NCI-H1930 (cell line): ENCODE measurements around the gene NRL.

Experiments used
- DNase-seq, 2 experiments: peaks; one replicate each; lab custom pipeline; 2025; lab: John Stamatoyannopoulos, UW

Gene NRL

GRCh38 chr14:24080888-24081738, 33.6 kb downstream of the NRL start:
- peak in 1 of 2 experiments; percentile 44 for DNase-seq

- no peak for DNase-seq
Measured at GRCh38 chr14:24080142-24080530, 34.6 kb downstream of the NRL start.

DNA sequence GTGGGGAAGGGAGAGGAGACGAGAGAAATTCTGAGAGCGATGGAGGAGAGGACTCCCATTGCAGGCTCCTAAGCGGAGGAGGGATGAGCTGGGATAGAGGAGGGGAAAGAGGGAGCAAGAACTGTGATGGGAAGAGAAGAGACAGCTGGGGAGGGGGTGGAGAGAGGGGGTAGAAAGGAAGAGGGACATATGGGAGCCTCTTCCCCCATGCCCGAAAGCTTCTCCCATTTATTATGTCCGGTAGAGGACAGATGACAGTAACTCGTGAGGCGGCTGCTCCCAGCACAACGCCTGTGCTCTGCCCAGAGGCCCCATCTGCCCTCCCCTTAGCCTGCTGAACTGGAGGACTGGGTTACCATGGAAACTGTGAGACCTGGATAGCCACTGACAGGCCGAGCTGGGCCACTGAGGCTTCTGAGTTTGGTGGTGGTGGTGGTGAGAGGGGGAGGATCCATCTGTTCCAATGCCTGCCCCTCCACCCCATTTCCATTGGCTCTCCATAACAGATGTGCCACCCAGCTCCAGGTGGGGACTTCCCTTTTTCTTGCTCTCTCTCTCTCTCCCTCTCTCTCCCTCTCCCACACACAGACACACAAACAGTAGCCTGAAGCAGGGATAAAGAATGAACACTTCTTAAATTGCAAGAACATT, 35.1 kb downstream of the NRL start:
- DNase-seq, result no peak

- no peak for DNase-seq
Measured at GRCh38 chr14:24078146-24078545, 36.6 kb downstream of the NRL start.

DNA sequence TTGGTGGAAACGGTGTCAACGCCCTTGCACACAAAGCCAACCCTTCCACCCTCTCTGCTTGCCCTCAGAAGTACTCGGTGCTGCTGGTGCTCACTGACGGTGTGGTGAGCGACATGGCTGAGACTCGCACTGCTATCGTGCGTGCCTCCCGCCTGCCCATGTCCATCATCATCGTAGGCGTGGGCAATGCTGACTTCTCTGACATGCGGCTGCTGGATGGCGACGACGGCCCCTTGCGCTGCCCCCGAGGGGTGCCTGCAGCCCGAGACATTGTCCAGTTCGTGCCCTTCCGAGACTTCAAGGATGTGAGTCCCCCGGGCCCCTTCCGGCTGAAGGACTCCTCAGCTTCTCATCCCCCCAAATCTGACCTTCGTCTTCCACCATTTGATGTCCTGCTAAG, 37.7 kb downstream of the NRL start:
- DNase-seq, result no peak

- no peak for DNase-seq
Measured at GRCh38 chr14:24076302-24076601, 38.5 kb downstream of the NRL start.

GRCh38 chr14:24075485-24076301, 39.1 kb downstream of the NRL start:
- DNase-seq, result no peak

- DNase-seq, result no peak
Measured at GRCh38 chr14:24074625-24075484, 39.9 kb downstream of the NRL start.

DNA sequence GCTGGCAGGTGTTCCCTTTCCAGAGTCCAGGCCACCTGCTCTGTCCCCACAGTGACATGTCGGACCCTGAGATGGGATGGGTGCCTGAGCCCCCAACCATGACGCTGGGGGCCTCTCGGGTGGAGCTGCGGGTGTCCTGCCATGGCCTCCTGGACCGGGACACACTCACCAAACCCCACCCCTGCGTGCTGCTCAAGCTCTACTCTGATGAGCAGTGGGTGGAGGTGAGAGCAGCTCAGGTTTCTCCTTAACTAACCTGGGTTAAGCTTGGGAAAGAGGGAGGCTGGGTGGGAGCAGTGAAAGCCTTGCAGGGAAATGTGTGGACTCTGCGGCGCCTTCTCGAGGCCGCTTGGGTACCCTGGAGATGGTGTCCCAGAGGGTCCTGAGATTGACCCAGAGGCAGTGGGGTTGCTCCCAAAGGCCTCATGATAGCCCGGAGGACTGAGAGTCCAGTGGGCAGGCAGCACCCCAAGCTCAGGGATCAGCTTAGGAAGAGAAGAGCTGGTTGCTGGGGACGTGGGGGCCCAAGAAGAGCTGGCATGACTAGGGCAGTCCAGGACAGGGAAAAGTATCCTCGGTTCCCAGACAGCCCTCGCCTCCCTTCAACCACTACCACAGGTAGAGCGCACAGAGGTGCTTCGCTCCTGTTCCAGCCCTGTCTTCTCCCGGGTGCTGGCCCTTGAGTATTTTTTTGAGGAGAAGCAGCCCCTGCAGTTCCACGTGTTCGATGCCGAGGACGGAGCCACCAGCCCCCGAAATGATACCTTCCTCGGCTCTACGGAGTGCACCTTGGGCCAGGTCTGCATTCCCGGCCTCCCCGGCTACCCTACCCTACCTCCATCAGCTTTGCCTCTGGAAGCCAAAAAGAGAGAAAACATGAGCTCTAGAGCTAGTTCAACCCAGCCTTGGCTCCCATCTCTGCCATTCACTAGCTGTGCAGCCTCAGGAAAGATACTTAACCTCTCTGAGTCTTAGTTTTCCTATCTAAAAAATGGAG, 41.6 kb downstream of the NRL start:
- no peak for DNase-seq

DNA sequence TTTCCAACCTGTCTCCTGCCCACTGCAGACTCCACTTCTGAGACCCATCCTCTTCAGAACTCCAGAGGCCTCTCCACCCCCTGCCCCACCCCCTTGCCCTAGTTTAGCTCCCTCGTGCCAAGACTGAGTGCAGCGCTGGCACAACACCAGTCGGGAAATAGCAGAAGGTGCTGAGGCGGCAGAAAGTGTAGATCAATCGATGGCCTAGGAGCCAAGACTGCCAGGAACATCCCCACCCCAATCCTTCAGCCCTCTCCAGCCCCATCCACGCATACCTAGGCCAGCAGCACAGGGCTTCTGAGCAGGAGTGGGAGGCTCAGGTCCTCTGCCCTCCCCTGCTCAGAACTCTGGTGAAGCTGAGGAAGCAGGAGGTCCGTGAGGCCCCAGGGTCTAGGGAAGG, 42.3 kb downstream of the NRL start:
- DNase-seq, result no peak

DNA sequence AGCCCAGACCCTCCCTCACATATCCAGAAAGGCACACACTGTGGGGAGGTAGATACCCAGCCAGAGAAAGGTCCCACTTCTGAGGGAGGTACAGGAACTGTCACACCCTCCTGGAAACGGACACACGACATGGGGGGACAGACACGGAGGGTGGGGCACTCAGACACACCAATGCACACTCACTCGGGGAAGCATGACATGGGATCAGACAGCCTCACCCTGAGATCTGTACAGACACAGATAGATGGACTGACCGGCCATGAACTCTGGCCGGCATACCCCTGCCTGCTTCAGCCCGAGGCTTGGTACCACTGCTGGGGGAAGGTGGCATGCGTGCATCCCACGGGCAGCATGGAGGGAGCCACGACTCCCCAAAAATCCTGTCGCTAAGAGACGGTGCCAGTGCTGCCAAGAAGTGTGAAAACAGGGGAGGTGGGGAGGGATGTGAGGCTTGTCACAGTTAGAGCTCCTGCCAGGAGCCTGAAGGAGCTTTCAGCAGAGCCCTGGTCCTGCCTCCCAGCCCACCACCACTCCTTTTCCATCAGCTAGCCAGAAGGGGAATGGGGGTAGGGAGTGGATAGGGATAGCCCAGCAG, 42.8 kb downstream of the NRL start:
- DNase-seq, result no peak

DNA sequence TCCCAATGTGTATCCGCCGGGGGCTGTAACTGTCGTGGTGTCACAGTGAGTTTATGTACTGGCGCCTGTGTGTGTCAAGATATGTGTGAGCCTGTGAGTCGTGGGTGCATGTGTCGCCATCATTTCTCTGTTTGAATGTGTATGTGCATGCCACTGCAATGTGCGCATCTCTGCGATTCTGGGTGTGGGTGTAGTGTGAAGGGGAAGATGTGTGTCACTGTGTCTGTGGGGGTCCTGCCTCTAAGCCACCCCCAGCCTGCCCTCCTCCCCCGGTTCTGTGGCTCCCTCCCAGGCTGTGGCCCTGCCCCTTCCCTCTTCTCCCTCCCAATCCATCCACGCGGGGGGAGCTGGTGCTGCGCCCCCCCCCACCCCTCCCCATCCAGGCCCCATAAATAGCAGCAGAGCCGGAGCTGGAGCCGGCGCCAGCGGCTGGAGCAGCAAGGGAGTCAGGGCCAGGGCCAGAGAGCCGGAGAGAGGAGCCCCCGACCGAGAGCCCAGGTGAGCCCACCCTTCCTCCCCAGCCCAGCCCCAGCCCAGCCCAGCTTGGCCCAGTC, 43.5 kb downstream of the NRL start, which contains the start of gene CPNE6:
TSS of gene CPNE6 (plus strand) at position 419 of the 554 bp plus-strand sequence. CDS start 1,375 bp downstream, outside the sequence.
- DNase-seq, result no peak

- no peak for DNase-seq
Measured at GRCh38 chr14:24070285-24071143, 44.2 kb downstream of the NRL start.

DNA sequence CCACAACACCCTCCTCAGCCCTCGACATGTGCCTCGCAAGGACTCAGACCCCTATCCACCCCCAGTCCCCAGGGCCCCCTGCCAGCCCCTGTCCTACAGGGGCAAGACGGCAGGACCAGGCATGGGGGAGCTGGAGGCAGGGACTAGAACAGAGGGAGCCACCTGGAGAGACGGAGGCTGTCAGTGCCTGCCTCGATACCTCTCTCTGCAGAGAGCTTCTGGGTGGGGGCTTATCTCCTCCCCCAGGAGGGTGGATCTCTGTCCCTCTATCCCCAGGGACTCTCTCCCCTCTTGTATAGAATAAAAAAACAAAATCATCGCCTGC, 45.4 kb downstream of the NRL start:
- DNase-seq, result no peak

DNA sequence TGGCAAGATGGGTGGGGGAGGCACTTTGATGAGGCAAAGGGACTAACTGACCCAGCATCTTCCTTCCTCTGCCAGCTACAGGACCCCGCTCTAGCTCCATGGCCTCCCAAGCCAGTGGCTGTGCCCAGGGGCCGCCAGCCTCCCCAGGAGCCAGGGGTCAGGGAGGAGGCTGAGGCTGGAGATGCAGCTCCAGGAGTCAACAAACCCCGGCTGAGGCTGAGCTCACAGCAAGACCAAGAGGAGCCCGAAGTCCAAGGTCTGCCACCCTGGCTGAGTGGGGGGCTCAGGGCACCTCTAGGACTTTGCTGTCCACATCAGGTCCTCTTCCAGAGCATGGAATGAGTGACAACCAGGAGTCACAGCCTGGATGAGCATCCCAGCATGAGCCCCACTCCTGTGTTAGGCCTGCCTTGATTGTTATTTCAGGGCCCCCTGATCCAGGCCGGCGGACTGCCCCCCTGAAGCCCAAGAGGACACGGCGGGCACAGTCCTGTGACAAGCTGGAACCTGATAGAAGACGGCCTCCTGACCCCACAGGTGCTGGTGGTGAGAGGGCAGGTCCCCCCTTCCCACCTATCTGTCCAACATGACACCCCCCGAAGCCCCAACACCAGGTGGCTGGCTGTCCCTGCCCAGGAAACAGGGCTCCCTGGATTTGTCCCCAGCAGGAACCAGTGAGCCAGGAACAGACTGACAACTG, 45.9 kb downstream of the NRL start:
- DNase-seq, result no peak

GRCh38 chr14:24067133-24068082, 47.3 kb downstream of the NRL start:
- DNase-seq, result no peak

GRCh38 chr14:24066496-24067132, 48.1 kb downstream of the NRL start:
- DNase-seq, result no peak
